HL-60 (cell line): Measurements from ENCODE around the gene ASPDH.

Experiments used
- CTCF ChIP-seq: IDR thresholded peaks from one replicate; pipeline ENCODE4 v1.5.1; 2011; ENCODE audit warnings: low read length, control low read depth, inconsistent platforms; ENCODE audit not compliant: insufficient read depth
- GABPA ChIP-seq: IDR thresholded peaks from 2 replicates; pipeline ENCODE4 v1.6.1; 2012; ENCODE audit warnings: low read depth
- POLR2AphosphoS5 ChIP-seq: IDR thresholded peaks from 2 replicates; pipeline ENCODE4 v1.6.1; 2012; ENCODE audit warnings: low read depth
- REST ChIP-seq: IDR thresholded peaks from 2 replicates; pipeline ENCODE4 v1.6.1; 2012; ENCODE audit warnings: low read depth; ENCODE audit not compliant: insufficient replicate concordance
- SPI1 ChIP-seq: IDR thresholded peaks from 2 replicates; pipeline ENCODE4 v1.6.1; 2012; ENCODE audit warnings: low read depth, mild to moderate bottlenecking, borderline replicate concordance

- no peak for TF ChIP-seq CTCF
- no peak for TF ChIP-seq POLR2AphosphoS5
- TF ChIP-seq REST: no peak
- no peak for TF ChIP-seq SPI1
- no peak for TF ChIP-seq GABPA
Measured at GRCh38 chr19:50479761-50480251, 33.9 kb downstream of the ASPDH start.
